Suprapubic skin (tissue), 4 donors: ENCODE data around the gene MYMK. TPM values are rescaled to one million over a fixed set of nuclear protein-coding genes. Genes with fewer than 3 reads are reported as not detected.

Experiments
- DNase-seq, 2 donors: peaks; one replicate each; pipeline ENCODE4 v3.0.0-alpha.2; 2019; ENCODE audit warnings: low spot score in 2 of 2
- H3K27ac ChIP-seq: fragments of 200-600 bp; sonication (generic); one replicate; pipeline ENCODE4 v1.5.1; 2019
- H3K27me3 ChIP-seq: fragments of 200-600 bp; sonication (generic); one replicate; pipeline ENCODE4 v1.5.1; 2019
- H3K36me3 ChIP-seq: fragments of 200-600 bp; sonication (generic); one replicate; pipeline ENCODE4 v1.5.1; 2019
- H3K4me1 ChIP-seq: fragments of 200-600 bp; sonication (generic); one replicate; pipeline ENCODE4 v1.5.1; 2019
- H3K4me3 ChIP-seq: fragments of 200-600 bp; sonication (generic); one replicate; pipeline ENCODE4 v1.5.1; 2019; ENCODE audit warnings: mild to moderate bottlenecking
- H3K9me3 ChIP-seq: fragments of 200-600 bp; sonication (generic); one replicate; pipeline ENCODE4 v1.5.1; 2019
- CTCF ChIP-seq, 2 donors: fragments of 200-600 bp in 1 of 2; fragments of 450-650 bp in 1 of 2; sonication (generic) in 1 of 2; IDR thresholded peaks; one replicate each; pipeline ENCODE4 v1.5.1; 2016 to 2019; ENCODE audit warnings: antibody characterized with exemption in 2 of 2, mild to moderate bottlenecking in 1 of 2, moderate library complexity in 1 of 2
- EP300 ChIP-seq: sonication (generic); formaldehyde crosslinking; IDR thresholded peaks from one replicate; pipeline ENCODE4 v1.6.1; 2017; ENCODE audit warnings: antibody characterized with exemption
- POLR2A ChIP-seq, 2 donors: fragments of 450-650 bp; IDR thresholded peaks; one replicate each; pipeline ENCODE4 v1.6.1; 2017; ENCODE audit warnings: antibody characterized with exemption in 2 of 2, mild to moderate bottlenecking in 2 of 2, moderate library complexity in 2 of 2
- POLR2AphosphoS5 ChIP-seq, 3 donors: sonication (generic); formaldehyde crosslinking; IDR thresholded peaks; one replicate each; pipeline ENCODE4 v1.6.1; 2017; ENCODE audit warnings: antibody characterized with exemption in 3 of 3
- WGBS: methylation state at CpG from one replicate; pipeline ENCODE4 v1.1.5; 2018; 5-methylcytosine and 5-hydroxymethylcytosine counted together
- total RNA-seq, 4 donors: library from RNA; depleted of rRNA; stranded (reverse); fragments of >200 nt; gene quantifications; one replicate each; pipeline ENCODE4 v1.1.0, GENCODE V29; 2016

The MYMK gene
- total RNA-seq, 4 donors from 2014 or later, result not detected

- Histone ChIP-seq H3K4me3 (peak within 1 kb of the TSS; percentile 41), H3K36me3 (no peaks in the 10 kb centered on the region), H3K4me1 (peaks cover 13% of the 10 kb centered on the region), H3K27me3 (peaks cover 3% of the 10 kb centered on the region), H3K27ac (no peak within 1 kb of the TSS), H3K9me3 (no peaks in the 10 kb centered on the region)
- WGBS, result 0% methylated on average over 12 of the region's 84 CpGs
- TF ChIP-seq CTCF (IDR thresholded peaks at IDR 0.05) (no peak), POLR2A (IDR thresholded peaks at IDR 0.05) (no peak), POLR2AphosphoS5 (IDR thresholded peaks at IDR 0.05) (no peak), EP300 (no peak)
- peak; percentile 88 to 92 for DNase-seq
Measured at GRCh38 chr9:133478851-133479711, 45.7 kb downstream of the MYMK start, which contains the start of gene SLC2A6. TSS of gene SLC2A6 (minus strand) at chr9:133479099. CDS start at chr9:133479059, 40 bp downstream.

- peaks cover 13% of the 10 kb centered on the region for H3K4me1 ChIP-seq
- no peaks in the 10 kb centered on the region for H3K36me3 ChIP-seq
- DNase-seq, result no peak
- WGBS, result 60% methylated on average over 4 of the region's 17 CpGs
- no peaks in the 10 kb centered on the region for H3K9me3 ChIP-seq
- TF ChIP-seq CTCF (IDR thresholded peaks at IDR 0.05) (no peak), POLR2AphosphoS5 (IDR thresholded peaks at IDR 0.05) (no peak), POLR2A (IDR thresholded peaks at IDR 0.05) (no peak), EP300 (no peak)
- H3K4me3 ChIP-seq, result peak overlapping the region; percentile 41
- H3K27me3 ChIP-seq, result peaks cover 3% of the 10 kb centered on the region
- no peak overlapping the region for H3K27ac ChIP-seq
Measured at GRCh38 chr9:133477992-133478850, 46.5 kb downstream of the MYMK start.

GRCh38 chr9:133477461-133477860 is 47.3 kb downstream of the MYMK start:
- Histone ChIP-seq H3K36me3 (no peaks in the 10 kb centered on the region), H3K27me3 (peaks cover 3% of the 10 kb centered on the region), H3K4me3 (no peak overlapping the region), H3K27ac (no peak overlapping the region), H3K4me1 (peaks cover 13% of the 10 kb centered on the region), H3K9me3 (no peaks in the 10 kb centered on the region)
- no peak for DNase-seq
- WGBS, result 89% methylated on average over 4 of the region's 4 CpGs
- TF ChIP-seq POLR2AphosphoS5 (IDR thresholded peaks at IDR 0.05) (no peak), EP300 (no peak), CTCF (IDR thresholded peaks at IDR 0.05) (no peak), POLR2A (IDR thresholded peaks at IDR 0.05) (no peak)

- 90% methylated on average over 11 of the region's 21 CpGs for WGBS
Measured at GRCh38 chr9:133476941-133477340, 47.8 kb downstream of the MYMK start.

More at GRCh38 chr9:133476941-133477340, 47.8 kb downstream of the MYMK start:
- no peak for DNase-seq
- Histone ChIP-seq H3K4me1 (peaks cover 13% of the 10 kb centered on the region), H3K36me3 (no peaks in the 10 kb centered on the region), H3K27me3 (peaks cover 3% of the 10 kb centered on the region), H3K27ac (no peak overlapping the region), H3K4me3 (no peak overlapping the region), H3K9me3 (no peaks in the 10 kb centered on the region)
- no peak for TF ChIP-seq EP300
- no peak for TF ChIP-seq POLR2AphosphoS5 (IDR thresholded peaks at IDR 0.05)
- TF ChIP-seq CTCF (IDR thresholded peaks at IDR 0.05), result no peak
- TF ChIP-seq POLR2A (IDR thresholded peaks at IDR 0.05), result no peak
